G401.6 (cell line): Measurements from ENCODE around the gene AKR1C2.
"Not testable (repeated sequence)": the region's sequence is repeated elsewhere in the genome, so short reads cannot be mapped to it uniquely, and the experiment has no call there.

Experiments used
- FAIRE-seq: peaks from 2 replicates; lab custom pipeline; 2012; peaks lifted over from hg19 to GRCh38; lab: Jason Lieb, UNC

AKR1C2 gene

GRCh38 chr10:5003127-5004029 lies at the start of gene AKR1C2:
AKR1C2 (minus strand) TSS chr10:5003857; CDS start chr10:5003835, 22 bp downstream.
- FAIRE-seq, result not testable (repeated sequence)

- not testable (repeated sequence) for FAIRE-seq
Observed at GRCh38 chr10:5052951-5053500, 49.4 kb upstream of the AKR1C2 start.

- no peak for FAIRE-seq
Observed at GRCh38 chr10:5047912-5048628, 44.4 kb upstream of the AKR1C2 start.

- FAIRE-seq, result not testable (repeated sequence)
Observed at GRCh38 chr10:5047055-5047454, 43.4 kb upstream of the AKR1C2 start.

- FAIRE-seq, result no peak
Observed at GRCh38 chr10:5046410-5046809, 42.8 kb upstream of the AKR1C2 start.

- FAIRE-seq, result no peak
Observed at GRCh38 chr10:5045095-5045494, 41.4 kb upstream of the AKR1C2 start.

- FAIRE-seq, result no peak
Observed at GRCh38 chr10:5043716-5044115, 40.1 kb upstream of the AKR1C2 start.

GRCh38 chr10:5042922-5043321 lies 39.3 kb upstream of the AKR1C2 start:
- no peak for FAIRE-seq

GRCh38 chr10:5041471-5042023 lies 37.9 kb upstream of the AKR1C2 start:
- no peak for FAIRE-seq

GRCh38 chr10:5040781-5041470 lies 37.3 kb upstream of the AKR1C2 start:
- FAIRE-seq, result no peak

- no peak for FAIRE-seq
Observed at GRCh38 chr10:5040010-5040673, 36.5 kb upstream of the AKR1C2 start.

GRCh38 chr10:5038733-5039132 lies 35.1 kb upstream of the AKR1C2 start:
- FAIRE-seq, result no peak

GRCh38 chr10:5038101-5038500 lies 34.4 kb upstream of the AKR1C2 start:
- FAIRE-seq, result no peak

- no peak for FAIRE-seq
Observed at GRCh38 chr10:5036511-5036910, 32.9 kb upstream of the AKR1C2 start.

- FAIRE-seq, result no peak
Observed at GRCh38 chr10:5035356-5035755, 31.7 kb upstream of the AKR1C2 start.

- no peak for FAIRE-seq
Observed at GRCh38 chr10:5034588-5034987, 30.9 kb upstream of the AKR1C2 start.

- FAIRE-seq, result no peak
Observed at GRCh38 chr10:5033061-5033778, 29.6 kb upstream of the AKR1C2 start.

GRCh38 chr10:5032444-5032843 lies 28.8 kb upstream of the AKR1C2 start:
- FAIRE-seq, result not testable (repeated sequence)

- not testable (repeated sequence) for FAIRE-seq
Observed at GRCh38 chr10:5031588-5031987, 27.9 kb upstream of the AKR1C2 start.

- no peak for FAIRE-seq
Observed at GRCh38 chr10:5030989-5031388, 27.3 kb upstream of the AKR1C2 start.

- not testable (repeated sequence) for FAIRE-seq
Observed at GRCh38 chr10:5025461-5025881, 21.8 kb upstream of the AKR1C2 start.
